Neural crest cell (in vitro differentiated cells): ENCODE results near the gene MRAS. TPM values are rescaled to one million over a fixed set of nuclear protein-coding genes. Genes with fewer than 3 reads are reported as not detected.

Experiments used
- DNase-seq: peaks from one replicate; pipeline ENCODE4 v3.0.0; 2021; ENCODE audit warnings: low read depth, mixed read lengths, low spot score
- H3K27ac Mint-ChIP-seq: one replicate; pipeline ENCODE4 v1.8.0; 2021; ENCODE audit warnings: mild to moderate bottlenecking, mixed read lengths; ENCODE audit not compliant: unreplicated experiment
- H3K27me3 Mint-ChIP-seq: 2 replicates; pipeline ENCODE4 v1.8.0; 2021; ENCODE audit warnings: low read depth, mild to moderate bottlenecking, mixed read lengths
- H3K36me3 Mint-ChIP-seq: 2 replicates; pipeline ENCODE4 v1.8.0; 2021; ENCODE audit warnings: low read depth, mild to moderate bottlenecking, mixed read lengths
- H3K4me1 Mint-ChIP-seq: 2 replicates; pipeline ENCODE4 v1.8.0; 2021; ENCODE audit warnings: mixed read lengths
- H3K4me3 Mint-ChIP-seq: one replicate; pipeline ENCODE4 v1.8.0; 2021; ENCODE audit warnings: mild to moderate bottlenecking, mixed read lengths
- H3K9me3 Mint-ChIP-seq: 2 replicates; pipeline ENCODE4 v1.8.0; 2021; ENCODE audit warnings: mixed read lengths
- CTCF ChIP-seq: fragments of 200-600 bp; sonication (generic); conservative IDR thresholded peaks from 2 replicates; pipeline ENCODE4 v1.5.0; 2021; ENCODE audit warnings: antibody characterized with exemption, mild to moderate bottlenecking
- total RNA-seq: library from RNA; stranded (reverse); gene quantifications from 2 replicates; pipeline ENCODE4 v1.2.1, GENCODE V29; 2021

The MRAS gene
- total RNA-seq, 1 donor from 2014 or later: 27.0 TPM

- TF ChIP-seq CTCF: no peak
- Mint-ChIP-seq H3K27me3 (peaks cover 90% of the 10 kb centered on the region), H3K9me3 (no peaks in the 10 kb centered on the region), H3K4me1 (no peaks in the 10 kb centered on the region), H3K27ac (no peak overlapping the region), H3K4me3 (peak overlapping the region; percentile 68), H3K36me3 (no peaks in the 10 kb centered on the region)
- no peak for DNase-seq
These were observed 86.7 kb downstream of the MRAS start for GRCh38 chr3:138434875-138435772.

GRCh38 chr3:138435840-138436239 is 87.5 kb downstream of the MRAS start:
- H3K27me3 Mint-ChIP-seq: peaks cover 87% of the 10 kb centered on the region
- H3K4me3 Mint-ChIP-seq: peak overlapping the region; percentile 68
- H3K9me3 Mint-ChIP-seq: no peaks in the 10 kb centered on the region
- TF ChIP-seq CTCF: no peak
- no peak for DNase-seq
- H3K4me1 Mint-ChIP-seq: no peaks in the 10 kb centered on the region
- H3K36me3 Mint-ChIP-seq: no peaks in the 10 kb centered on the region
- H3K27ac Mint-ChIP-seq: no peak overlapping the region

- peaks cover 74% of the 10 kb centered on the region for H3K27me3 Mint-ChIP-seq
- no peaks in the 10 kb centered on the region for H3K36me3 Mint-ChIP-seq
- DNase-seq: no peak
These were observed 88.9 kb downstream of the MRAS start for GRCh38 chr3:138437281-138437680.

GRCh38 chr3:138438896-138439295 is 90.5 kb downstream of the MRAS start:
- no peak for DNase-seq
- TF ChIP-seq CTCF: no peak
- Mint-ChIP-seq H3K27ac (no peak overlapping the region), H3K27me3 (peaks cover 61% of the 10 kb centered on the region), H3K4me1 (peaks cover 5% of the 10 kb centered on the region), H3K9me3 (no peaks in the 10 kb centered on the region), H3K4me3 (no peak overlapping the region), H3K36me3 (no peaks in the 10 kb centered on the region)

More at GRCh38 chr3:138437281-138437680, 88.9 kb downstream of the MRAS start:
- no peak for TF ChIP-seq CTCF
- Mint-ChIP-seq H3K4me1 (peaks cover 2% of the 10 kb centered on the region), H3K27ac (no peak overlapping the region), H3K9me3 (no peaks in the 10 kb centered on the region), H3K4me3 (no peak overlapping the region)

- TF ChIP-seq CTCF: no peak
- peaks cover 54% of the 10 kb centered on the region for H3K27me3 Mint-ChIP-seq
- DNase-seq: no peak
- H3K9me3 Mint-ChIP-seq: no peaks in the 10 kb centered on the region
- no peak overlapping the region for H3K27ac Mint-ChIP-seq
- peaks cover 5% of the 10 kb centered on the region for H3K4me1 Mint-ChIP-seq
- no peaks in the 10 kb centered on the region for H3K36me3 Mint-ChIP-seq
- H3K4me3 Mint-ChIP-seq: no peak overlapping the region
These were observed 91.3 kb downstream of the MRAS start for GRCh38 chr3:138439646-138440045.
